Neuronal stem cell (in vitro differentiated cells): ENCODE data around the gene SENP5.

ENCODE experiments used
- DNase-seq: peaks from one replicate; pipeline ENCODE4 v3.0.0-alpha.2; 2013; ENCODE audit warnings: low spot score
- H2AFZ ChIP-seq: one replicate; pipeline ENCODE4 v1.6.1; 2013; ENCODE audit warnings: mild to moderate bottlenecking, low read length, inconsistent platforms
- H2AK5ac ChIP-seq: 2 replicates; pipeline ENCODE4 v1.6.1; 2013; ENCODE audit warnings: low read depth, mild to moderate bottlenecking, inconsistent platforms, low read length, moderate library complexity, mixed read lengths
- H2BK120ac ChIP-seq: 2 replicates; pipeline ENCODE4 v1.6.1; 2013; ENCODE audit warnings: low read depth, mild to moderate bottlenecking, inconsistent platforms, low read length, moderate library complexity, mixed read lengths
- H2BK12ac ChIP-seq: one replicate; pipeline ENCODE4 v1.6.1; 2013; ENCODE audit warnings: low read length, inconsistent platforms
- H2BK15ac ChIP-seq: 2 replicates; pipeline ENCODE4 v1.6.1; 2013; ENCODE audit warnings: mild to moderate bottlenecking, low read length, inconsistent platforms, mixed read lengths
- H2BK5ac ChIP-seq: one replicate; pipeline ENCODE4 v1.6.1; 2013; ENCODE audit warnings: inconsistent platforms, mild to moderate bottlenecking, low read length, moderate library complexity
- H3K14ac ChIP-seq: one replicate; pipeline ENCODE4 v1.6.1; 2013; ENCODE audit warnings: low read length, inconsistent platforms
- H3K18ac ChIP-seq: 2 replicates; pipeline ENCODE4 v1.6.1; 2013; ENCODE audit warnings: low read length, inconsistent platforms
- H3K23ac ChIP-seq: 2 replicates; pipeline ENCODE4 v1.6.1; 2013; ENCODE audit warnings: low read depth, mild to moderate bottlenecking, mixed read lengths, low read length, inconsistent platforms; ENCODE audit not compliant: poor library complexity
- H3K27ac ChIP-seq: replicated peaks from 3 replicates; pipeline ENCODE4 v1.5.1; 2013; ENCODE audit warnings: low read length, inconsistent platforms
- H3K27me3 ChIP-seq, 3 experiments: 2 replicates each; pipeline ENCODE4 v1.6.1; 2013; ENCODE audit warnings: low read length in 3 of 3, mild to moderate bottlenecking in 2 of 3, inconsistent platforms in 1 of 3, low read depth in 1 of 3, mixed read lengths in 1 of 3, moderate library complexity in 1 of 3; ENCODE audit not compliant: control insufficient read depth in 3 of 3, insufficient read depth in 3 of 3
- H3K36me3 ChIP-seq, 2 donors: replicated peaks in 1 of 2; 2 replicates each; pipeline ENCODE4 v1.6.1; 2013; ENCODE audit warnings: low read length in 2 of 2; ENCODE audit not compliant: control insufficient read depth in 2 of 2, insufficient read depth in 2 of 2
- H3K4ac ChIP-seq: 2 replicates; pipeline ENCODE4 v1.6.1; 2013; ENCODE audit warnings: inconsistent platforms, mild to moderate bottlenecking, low read length, moderate library complexity
- H3K4me1 ChIP-seq, 2 donors: 1 replicate in 1 of 2; 2 replicates in 1 of 2; pipeline ENCODE4 v1.6.1; 2013; ENCODE audit warnings: low read length in 2 of 2, low read depth in 1 of 2; ENCODE audit not compliant: control insufficient read depth in 2 of 2, insufficient read depth in 1 of 2
- H3K4me2 ChIP-seq: one replicate; pipeline ENCODE4 v1.6.1; 2013; ENCODE audit warnings: mild to moderate bottlenecking, low read length, inconsistent platforms; ENCODE audit not compliant: insufficient read depth, poor library complexity, severe bottlenecking
- H3K4me3 ChIP-seq, 2 donors: 2 replicates each; pipeline ENCODE4 v1.5.1; 2013; ENCODE audit warnings: low read length in 2 of 2, mild to moderate bottlenecking in 2 of 2, inconsistent platforms in 1 of 2, moderate library complexity in 1 of 2
- H3K79me1 ChIP-seq: one replicate; pipeline ENCODE4 v1.6.1; 2013; ENCODE audit warnings: low read depth, mild to moderate bottlenecking, inconsistent platforms, low read length, moderate library complexity
- H3K9ac ChIP-seq: one replicate; pipeline ENCODE4 v1.6.1; 2013; ENCODE audit warnings: mild to moderate bottlenecking, low read depth, low read length, inconsistent platforms; ENCODE audit not compliant: poor library complexity
- H3K9me3 ChIP-seq, 2 donors: replicated peaks in 1 of 2; 2 replicates each; pipeline versions ENCODE3 to v1.6.1; 2013; ENCODE audit warnings: low read length in 2 of 2, mild to moderate bottlenecking in 2 of 2, inconsistent platforms in 1 of 2, low read depth in 1 of 2, mixed read lengths in 1 of 2, moderate library complexity in 1 of 2; ENCODE audit not compliant: control insufficient read depth in 2 of 2, insufficient read depth in 1 of 2
- H4K8ac ChIP-seq: one replicate; pipeline ENCODE4 v1.6.1; 2013; ENCODE audit warnings: low read depth, mild to moderate bottlenecking, inconsistent platforms, low read length, moderate library complexity
- H4K91ac ChIP-seq: one replicate; pipeline ENCODE4 v1.6.1; 2013; ENCODE audit warnings: low read length, low read depth, mild to moderate bottlenecking, inconsistent platforms; ENCODE audit not compliant: poor library complexity
- WGBS, 2 donors: extraction: QIAGEN DNeasy Blood & Tissue Kit; methylation state at CpG; one replicate each; pipeline ENCODE4 v1.1.7; 2013; ENCODE audit warnings: missing lambda C conversion rate in 2 of 2, mixed read lengths in 1 of 2; ENCODE audit not compliant: insufficient read length in 2 of 2, insufficient replicate concordance in 1 of 2; ENCODE audit errors: extremely low coverage in 2 of 2; 5-methylcytosine and 5-hydroxymethylcytosine counted together

Gene SENP5

DNA sequence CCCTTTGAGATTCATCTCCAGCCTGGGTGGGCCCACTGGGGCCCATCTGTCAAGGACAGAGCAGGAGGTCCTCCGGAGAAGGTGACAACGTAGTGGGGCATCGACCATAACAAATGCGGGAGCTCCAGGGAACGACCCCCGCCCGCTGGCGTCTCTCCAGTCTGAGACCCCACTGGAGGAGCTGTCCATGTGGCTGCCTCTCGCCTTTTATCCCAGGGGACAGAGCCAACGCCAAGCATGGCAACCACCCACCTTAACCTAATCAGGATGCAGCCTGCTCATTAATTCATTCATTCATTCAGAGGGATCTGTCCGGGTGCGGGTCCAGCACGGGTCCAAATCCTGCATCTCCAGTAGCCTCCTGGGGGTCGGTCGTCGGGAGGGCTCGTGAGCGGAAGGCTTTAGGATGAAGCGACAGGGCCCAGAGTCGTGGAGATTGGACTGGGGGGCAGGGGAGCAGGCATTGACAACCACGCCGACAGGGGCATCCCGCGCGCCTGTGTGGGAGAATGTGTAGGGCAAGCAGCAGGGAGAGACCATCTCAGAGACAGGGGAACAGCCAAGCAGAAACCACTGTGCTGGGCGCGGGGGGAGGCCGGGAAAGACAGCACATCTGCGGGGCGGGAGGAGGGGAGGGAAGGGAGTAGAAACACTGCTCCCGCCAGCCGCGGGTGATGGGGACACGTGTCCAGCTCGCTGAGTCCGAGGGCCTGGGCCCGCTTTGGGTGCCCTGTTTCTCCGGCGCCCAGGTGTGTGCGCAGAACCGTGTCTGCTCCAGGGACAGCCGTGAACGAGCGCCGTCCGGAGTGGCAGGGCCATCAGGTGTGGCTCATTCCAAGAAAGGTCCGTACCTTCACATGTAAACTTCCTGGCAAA lies 99.0 kb downstream of the SENP5 start:
- DNase-seq = no peak
- peaks cover 25 to 63% (median 30%) of the 10 kb centered on the region in 3 experiments for H3K27me3 ChIP-seq

DNA sequence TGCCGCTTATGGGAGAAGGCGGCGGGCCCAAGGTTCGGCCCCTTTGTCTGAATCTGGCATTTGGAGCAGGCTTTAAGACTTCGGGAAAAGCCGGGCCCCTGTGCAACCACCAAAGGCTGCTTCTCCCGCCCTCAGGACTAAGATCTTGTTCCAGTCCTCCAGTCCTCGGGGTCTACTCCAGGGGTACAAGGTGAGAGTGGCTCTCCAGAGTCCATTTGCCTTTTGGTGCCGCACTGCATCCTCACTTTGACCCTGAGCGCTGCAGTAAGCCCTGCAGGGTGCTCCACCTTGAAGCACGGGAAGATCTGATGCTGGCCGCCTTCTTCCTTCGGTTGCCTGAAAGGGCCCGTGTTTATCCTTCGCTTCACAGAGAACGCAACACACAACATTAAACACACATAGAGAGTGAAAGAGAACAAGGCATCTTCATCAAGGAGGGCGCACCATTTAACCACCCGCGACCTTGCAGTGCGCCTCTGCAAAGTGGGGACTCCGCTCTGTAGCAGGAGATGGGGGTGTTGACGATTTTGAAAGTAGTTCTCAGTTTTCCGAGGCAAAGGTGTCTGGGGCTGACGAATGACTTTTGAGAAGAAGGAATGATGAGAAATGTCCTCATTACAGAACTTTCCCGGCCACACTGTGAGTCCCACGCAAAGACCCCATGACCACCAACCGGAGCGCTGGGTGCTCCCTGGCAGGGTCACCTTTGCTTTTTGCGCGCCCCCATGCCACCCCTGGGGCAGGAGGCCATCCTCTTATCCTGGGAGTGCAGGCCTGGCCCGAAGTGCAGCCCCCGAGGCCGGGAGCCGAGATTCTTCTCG lies 99.9 kb downstream of the SENP5 start:
- Histone ChIP-seq H3K79me1 (no peaks in the 10 kb centered on the region), H3K9ac (no peak overlapping the region), H3K4me2 (peak overlapping the region; percentile 22), H3K14ac (no peak overlapping the region), H3K18ac (peak overlapping the region; percentile 15), H2BK15ac (no peak overlapping the region), H3K4ac (no peak overlapping the region), H2AK5ac (peak overlapping the region; percentile 58), H4K8ac (no peak overlapping the region), H3K4me3 (peak overlapping the region; percentile 58 to 86), H2BK120ac (no peak overlapping the region), H3K4me1 (peaks cover 2 to 4% of the 10 kb centered on the region in 2 donors), H3K27ac (no peak overlapping the region), H3K9me3 (peaks cover 12 to 26% of the 10 kb centered on the region in 2 donors), H3K23ac (no peak overlapping the region), H2AFZ (peak overlapping the region; percentile 98), H3K27me3 (peaks cover 25 to 63% (median 30%) of the 10 kb centered on the region in 3 experiments), H4K91ac (no peak overlapping the region), H3K36me3 (no peaks in the 10 kb centered on the region), H2BK12ac (no peak overlapping the region), H2BK5ac (no peak overlapping the region)
- no peak for DNase-seq
- WGBS, 2 donors = no CpG with 5 or more reads among the region's 35 CpGs

More for the DNA sequence above, 99.0 kb downstream of the SENP5 start:
- H2BK15ac ChIP-seq = no peak overlapping the region
- peak overlapping the region; percentile 22 for H3K4me2 ChIP-seq
- H2BK120ac ChIP-seq = no peak overlapping the region
- no peak overlapping the region for H2BK5ac ChIP-seq
- no peak overlapping the region for H3K27ac ChIP-seq
- no peak overlapping the region for H2AFZ ChIP-seq
- no CpG with 5 or more reads among the region's 47 CpGs for WGBS, 2 donors
- H3K36me3 ChIP-seq = no peaks in the 10 kb centered on the region
- peak overlapping the region; percentile 58 for H2AK5ac ChIP-seq
- peaks cover 12 to 26% of the 10 kb centered on the region in 2 donors for H3K9me3 ChIP-seq
- H2BK12ac ChIP-seq = no peak overlapping the region
- peak overlapping the region; percentile 46 for H3K23ac ChIP-seq
- no peak overlapping the region for H3K4me3 ChIP-seq
- H4K91ac ChIP-seq = no peak overlapping the region
- no peak overlapping the region for H3K9ac ChIP-seq
- no peak overlapping the region for H3K14ac ChIP-seq
- H4K8ac ChIP-seq = no peak overlapping the region
- peaks cover 2 to 4% of the 10 kb centered on the region in 2 donors for H3K4me1 ChIP-seq
- no peak overlapping the region for H3K4ac ChIP-seq
- H3K79me1 ChIP-seq = no peaks in the 10 kb centered on the region
- peak overlapping the region; percentile 27 for H3K18ac ChIP-seq

GRCh38 chr3:196968233-196969133 lies 100.8 kb downstream of the SENP5 start, which contains the start of gene PIGZ:
Gene PIGZ (minus strand): TSS chr3:196968833. CDS start chr3:196952031, 16,802 bp downstream.
- Histone ChIP-seq H3K36me3 (no peaks in the 10 kb centered on the region), H3K4me1 (peaks cover 2 to 4% of the 10 kb centered on the region in 2 donors), H3K27ac (no peak within 1 kb of the TSS), H3K18ac (peak within 1 kb of the TSS; percentile 87), H2BK5ac (no peak within 1 kb of the TSS), H4K91ac (no peak within 1 kb of the TSS), H3K4me2 (peak within 1 kb of the TSS; percentile 98), H3K9ac (peak within 1 kb of the TSS; percentile 84), H3K9me3 (peaks cover 12 to 23% of the 10 kb centered on the region in 2 donors), H3K79me1 (no peaks in the 10 kb centered on the region), H2AFZ (peak within 1 kb of the TSS; percentile 98), H3K14ac (peak within 1 kb of the TSS; percentile 94), H2BK120ac (no peak within 1 kb of the TSS), H3K27me3 (peaks cover 25 to 63% (median 30%) of the 10 kb centered on the region in 3 experiments), H2AK5ac (peak within 1 kb of the TSS; percentile 28), H3K4me3 (peak within 1 kb of the TSS; percentile 58 to 86), H4K8ac (no peak within 1 kb of the TSS), H2BK15ac (no peak within 1 kb of the TSS), H3K4ac (no peak within 1 kb of the TSS), H3K23ac (peak within 1 kb of the TSS; percentile 89), H2BK12ac (no peak within 1 kb of the TSS)
- WGBS, 2 donors = no CpG with 5 or more reads among the region's 98 CpGs
- DNase-seq = no peak
